ENCODE data around the gene RPLP1. TPM values are rescaled to one million over a fixed set of nuclear protein-coding genes. Genes with fewer than 3 reads are reported as not detected.

Gene RPLP1
- polyA plus RNA-seq, 1 of the 3 experiments (the other 2 are of a cell fraction) = 1,792 TPM

GRCh38 chr15:69414701-69415167 is 37.9 kb upstream of the RPLP1 start:
- Histone ChIP-seq H3K27me3 (ENCODE audit: insufficient read depth) (no peaks in the 10 kb centered on the region), H3K4me3 (ENCODE audit: low read depth in 2 of 2, low read length in 1 of 2) (peak overlapping the region; percentile 82 to 95), H3K4me2 (peak overlapping the region; percentile 92), H3K9ac (peak overlapping the region; percentile 87), H3K9me3 (no peaks in the 10 kb centered on the region), H2AFZ (ENCODE audit: low read depth) (no peak overlapping the region; the same call in 1 of the 2 replicates), H3K27ac (ENCODE audit: low read depth in 2 of 2, low read length in 1 of 2) (peak overlapping the region; percentile 85 to 86), H3K4me1 (ENCODE audit: control insufficient read depth in 1 of 2, insufficient read depth in 2 of 2, low read depth in 1 of 2, low read length in 1 of 2) (peaks cover 10 to 22% of the 10 kb centered on the region in 2 experiments; a peak in 3 of 4 replicates), H3K9me2 (no peaks in the 10 kb centered on the region), H3K79me2 (ENCODE audit: insufficient read depth) (peaks cover 92% of the 10 kb centered on the region), H4K20me1 (ENCODE audit: insufficient read depth) (no peaks in the 10 kb centered on the region), H3K36me3 (replicated peaks in 1 of 2; ENCODE audit: control insufficient read depth in 1 of 2, insufficient read depth in 2 of 2, low read length in 1 of 2) (peaks cover 12 to 30% of the 10 kb centered on the region in 2 experiments), H3F3A (replicated peaks; ENCODE audit: insufficient read depth) (peaks cover 11% of the 10 kb centered on the region)
- DNase-seq = no peak
- CTCF ChIA-PET = interaction anchor here (5.7 kb wide), 1 partner anchor 355 kb away, joined by 24 read pairs; no protein-coding TSS in a partner anchor
- TF ChIP-seq NRF1 (IDR thresholded peaks at IDR 0.05; ENCODE audit: low read depth, low read length) = no peak
- no peak for TF ChIP-seq PBX3 (IDR thresholded peaks at IDR 0.05)
- TF ChIP-seq JUND (IDR thresholded peaks at IDR 0.05) = peak; percentile 37
- TF ChIP-seq SIN3A (IDR thresholded peaks at IDR 0.05; ENCODE audit: borderline replicate concordance, low read depth, low read length) = peak; percentile 56; the same call in 1 of the 2 replicates
- TF ChIP-seq GABPA (IDR thresholded peaks at IDR 0.05; ENCODE audit: low read depth) = no peak
- peak; percentile 76; the same call in 1 of the 2 replicates for TF ChIP-seq POLR2AphosphoS5 (IDR thresholded peaks at IDR 0.05; ENCODE audit: low read depth, low read length)
- TF ChIP-seq TEAD4 (IDR thresholded peaks at IDR 0.05; ENCODE audit: borderline replicate concordance, insufficient read depth) = peak; percentile 66
- peak; percentile 39; the same call in 1 of the 2 replicates for TF ChIP-seq FOSL2 (IDR thresholded peaks at IDR 0.05; ENCODE audit: borderline replicate concordance, low read depth)
- no peak for TF ChIP-seq NFIC (IDR thresholded peaks at IDR 0.05; ENCODE audit: borderline replicate concordance)
- TF ChIP-seq TAF1 (IDR thresholded peaks at IDR 0.05; ENCODE audit: borderline replicate concordance, low read depth, low read length) = peak; percentile 86
- TF ChIP-seq, protein P1, sequence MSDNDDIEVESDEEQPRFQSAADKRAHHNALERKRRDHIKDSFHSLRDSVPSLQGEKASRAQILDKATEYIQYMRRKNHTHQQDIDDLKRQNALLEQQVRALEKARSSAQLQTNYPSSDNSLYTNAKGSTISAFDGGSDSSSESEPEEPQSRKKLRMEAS (IDR thresholded peaks at IDR 0.05; ENCODE audit: low read depth) = peak; percentile 50; the same call in 1 of the 2 replicates
- peak; percentile 38; the same call in 1 of the 2 replicates for TF ChIP-seq TCF12 (IDR thresholded peaks at IDR 0.05)
- POLR2A ChIA-PET = interaction anchor here (1.0 to 2.3 kb wide), 2 partner anchors 38 to 48 kb away, joined by 3 to 14 read pairs; partner anchors contain the start of gene RPLP1
- WGBS (ENCODE audit: low lambda C conversion rate) = 0% methylated on average over 15 of the region's 29 CpGs

DNA sequence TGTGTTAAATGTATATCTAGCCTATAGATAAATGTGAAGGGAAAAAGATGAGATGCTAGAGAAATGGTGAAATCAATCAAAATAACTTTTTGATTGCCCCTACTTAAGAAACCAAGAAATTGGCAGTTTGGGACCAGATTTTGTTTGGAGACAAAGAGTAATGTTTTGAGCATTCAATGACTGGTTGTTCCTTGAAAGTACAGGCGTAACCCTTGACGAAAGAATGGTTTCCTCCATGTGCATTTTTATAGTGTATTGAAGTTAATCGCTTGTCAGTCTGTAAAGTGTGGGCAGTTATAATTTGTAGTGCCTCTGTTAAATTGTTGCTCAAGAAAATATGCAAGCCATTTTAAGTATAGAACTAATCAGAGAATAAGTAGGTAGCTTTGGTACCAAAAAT is 37.2 kb upstream of the RPLP1 start:
- 47% methylated on average over 3 of the region's 3 CpGs for WGBS (ENCODE audit: low lambda C conversion rate)
- no peak for DNase-seq
- POLR2A ChIA-PET = interaction anchor here (1.0 to 2.3 kb wide), 2 partner anchors 37 to 47 kb away, joined by 3 to 14 read pairs; partner anchors contain the start of gene RPLP1
- peak overlapping the region; percentile 85 to 86 for H3K27ac ChIP-seq (ENCODE audit: low read depth in 2 of 2, low read length in 1 of 2)
- H2AFZ ChIP-seq (ENCODE audit: low read depth) = peak overlapping the region; percentile 80
- peaks cover 10 to 22% of the 10 kb centered on the region in 2 experiments; a peak in 3 of 4 replicates for H3K4me1 ChIP-seq (ENCODE audit: control insufficient read depth in 1 of 2, insufficient read depth in 2 of 2, low read depth in 1 of 2, low read length in 1 of 2)
- CTCF ChIA-PET = interaction anchor here (1.5 to 5.7 kb wide), 2 partner anchors 21 to 356 kb away, joined by 8 to 24 read pairs (median 11); no protein-coding TSS in a partner anchor
- H3K4me2 ChIP-seq = peak overlapping the region; percentile 92
- no peaks in the 10 kb centered on the region for H3K9me2 ChIP-seq
- H3K27me3 ChIP-seq (ENCODE audit: insufficient read depth) = no peaks in the 10 kb centered on the region
- peaks cover 96% of the 10 kb centered on the region for H3K79me2 ChIP-seq (ENCODE audit: insufficient read depth)
- H3K9ac ChIP-seq = peak overlapping the region; percentile 87; the same call in 1 of the 2 replicates
- H3K4me3 ChIP-seq (ENCODE audit: low read depth in 2 of 2, low read length in 1 of 2) = peak overlapping the region; percentile 82 to 95
- TF ChIP-seq, protein P2, sequence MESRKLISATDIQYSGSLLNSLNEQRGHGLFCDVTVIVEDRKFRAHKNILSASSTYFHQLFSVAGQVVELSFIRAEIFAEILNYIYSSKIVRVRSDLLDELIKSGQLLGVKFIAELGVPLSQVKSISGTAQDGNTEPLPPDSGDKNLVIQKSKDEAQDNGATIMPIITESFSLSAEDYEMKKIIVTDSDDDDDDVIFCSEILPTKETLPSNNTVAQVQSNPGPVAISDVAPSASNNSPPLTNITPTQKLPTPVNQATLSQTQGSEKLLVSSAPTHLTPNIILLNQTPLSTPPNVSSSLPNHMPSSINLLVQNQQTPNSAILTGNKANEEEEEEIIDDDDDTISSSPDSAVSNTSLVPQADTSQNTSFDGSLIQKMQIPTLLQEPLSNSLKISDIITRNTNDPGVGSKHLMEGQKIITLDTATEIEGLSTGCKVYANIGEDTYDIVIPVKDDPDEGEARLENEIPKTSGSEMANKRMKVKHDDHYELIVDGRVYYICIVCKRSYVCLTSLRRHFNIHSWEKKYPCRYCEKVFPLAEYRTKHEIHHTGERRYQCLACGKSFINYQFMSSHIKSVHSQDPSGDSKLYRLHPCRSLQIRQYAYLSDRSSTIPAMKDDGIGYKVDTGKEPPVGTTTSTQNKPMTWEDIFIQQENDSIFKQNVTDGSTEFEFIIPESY (IDR thresholded peaks at IDR 0.05; ENCODE audit: borderline replicate concordance, low read depth) = no peak
- TF ChIP-seq SIN3A (IDR thresholded peaks at IDR 0.05; ENCODE audit: borderline replicate concordance, low read depth, low read length) = no peak
- TF ChIP-seq TEAD4 (IDR thresholded peaks at IDR 0.05; ENCODE audit: borderline replicate concordance, insufficient read depth) = no peak
- TF ChIP-seq JUND (IDR thresholded peaks at IDR 0.05) = 0 out of 2 replicates have a peak, but pooled peaks have one; percentile 1
- TF ChIP-seq NFIC (IDR thresholded peaks at IDR 0.05; ENCODE audit: borderline replicate concordance) = no peak
- no peak for TF ChIP-seq REST (IDR thresholded peaks at IDR 0.05; ENCODE audit: low read depth, low read length)
- TF ChIP-seq USF2 (IDR thresholded peaks at IDR 0.05; ENCODE audit: borderline replicate concordance, low read depth, low read length) = no peak
- H3F3A ChIP-seq (replicated peaks; ENCODE audit: insufficient read depth) = peaks cover 11% of the 10 kb centered on the region
- H4K20me1 ChIP-seq (ENCODE audit: insufficient read depth) = no peaks in the 10 kb centered on the region
- no peaks in the 10 kb centered on the region for H3K9me3 ChIP-seq
- peaks cover 12 to 31% of the 10 kb centered on the region in 2 experiments for H3K36me3 ChIP-seq (replicated peaks in 1 of 2; ENCODE audit: control insufficient read depth in 1 of 2, insufficient read depth in 2 of 2, low read length in 1 of 2)
